Vagina (tissue), 2 donors: Measurements from ENCODE around the gene CNGA4. TPM values are rescaled to one million over a fixed set of nuclear protein-coding genes. Genes with fewer than 3 reads are reported as not detected.

Experiments used
- DNase-seq, 2 donors: peaks; one replicate each; pipeline ENCODE4 v3.0.0-alpha.2; 2017; ENCODE audit errors: extremely low spot score in 2 of 2
- H3K27ac ChIP-seq: fragments of 200-600 bp; sonication (generic); one replicate; pipeline ENCODE4 v1.5.1; 2019
- H3K27me3 ChIP-seq: fragments of 200-600 bp; sonication (generic); one replicate; pipeline ENCODE4 v1.5.1; 2019
- H3K36me3 ChIP-seq, 2 donors: fragments of 200-600 bp; sonication (generic); one replicate each; pipeline ENCODE4 v1.5.1; 2017 to 2019
- H3K4me1 ChIP-seq: fragments of 200-600 bp; sonication (generic); one replicate; pipeline ENCODE4 v1.5.1; 2019
- H3K4me3 ChIP-seq, 2 donors: fragments of 200-600 bp; sonication (generic); 1 replicate in 1 of 2; 2 replicates in 1 of 2; pipeline ENCODE4 v1.5.1; 2016 to 2019
- H3K9me3 ChIP-seq: fragments of 200-600 bp; sonication (generic); one replicate; pipeline ENCODE4 v1.5.1; 2019
- POLR2A ChIP-seq, 2 donors: fragments of 450-650 bp; IDR thresholded peaks; one replicate each; pipeline ENCODE4 v1.6.1; 2017; ENCODE audit warnings: antibody characterized with exemption in 2 of 2, mild to moderate bottlenecking in 2 of 2, moderate library complexity in 2 of 2
- POLR2AphosphoS5 ChIP-seq, 2 donors: sonication (generic); formaldehyde crosslinking; IDR thresholded peaks; one replicate each; pipeline ENCODE4 v1.9.0; 2017; ENCODE audit warnings: antibody characterized with exemption in 2 of 2, mild to moderate bottlenecking in 2 of 2, low read depth in 1 of 2; ENCODE audit not compliant: insufficient read depth in 1 of 2
- intact Hi-C: fragments of 100-400 bp; cut with DNase I; formaldehyde crosslinking; loops from one replicate; pipeline ENCODE4 v1.15.1; 2023
- total RNA-seq: library from RNA; depleted of rRNA; stranded (reverse); fragments of >200 nt; gene quantifications from one replicate; pipeline ENCODE4 v1.2.3, GENCODE V29; 2016
- TF ChIP-seq, protein P1 (sequence below), 3 experiments: fragments of 450-650 bp in 2 of 3; fragments of 200-600 bp in 1 of 3; sonication (generic) in 1 of 3; IDR thresholded peaks; one replicate each; pipeline ENCODE4 v1.5.1; 2017 to 2019; ENCODE audit warnings: antibody characterized with exemption in 3 of 3, mild to moderate bottlenecking in 2 of 3, moderate library complexity in 2 of 3

CNGA4 gene
- total RNA-seq, 1 donor from 2014 or later = not detected

DNA sequence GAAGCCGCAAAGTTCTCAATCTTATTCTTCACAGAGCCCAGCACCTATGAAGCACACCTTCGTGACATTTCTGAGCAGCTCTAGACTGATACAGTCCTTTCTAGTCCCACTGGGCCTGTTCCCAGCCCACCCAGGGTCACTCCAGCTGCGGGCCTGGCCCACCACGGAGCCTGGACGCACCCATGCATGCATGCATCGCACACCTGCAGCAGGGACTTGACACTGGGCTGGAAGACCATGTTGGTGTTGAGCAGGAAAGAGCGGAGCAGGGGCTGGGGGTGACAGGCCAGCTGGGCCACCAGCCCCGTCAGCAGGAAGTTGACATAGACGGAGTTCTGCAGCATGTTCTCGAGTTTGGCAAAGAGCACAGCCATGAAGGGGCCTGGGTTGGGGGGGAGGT lies 24.4 kb upstream of the CNGA4 start:
- TF ChIP-seq, protein P1, sequence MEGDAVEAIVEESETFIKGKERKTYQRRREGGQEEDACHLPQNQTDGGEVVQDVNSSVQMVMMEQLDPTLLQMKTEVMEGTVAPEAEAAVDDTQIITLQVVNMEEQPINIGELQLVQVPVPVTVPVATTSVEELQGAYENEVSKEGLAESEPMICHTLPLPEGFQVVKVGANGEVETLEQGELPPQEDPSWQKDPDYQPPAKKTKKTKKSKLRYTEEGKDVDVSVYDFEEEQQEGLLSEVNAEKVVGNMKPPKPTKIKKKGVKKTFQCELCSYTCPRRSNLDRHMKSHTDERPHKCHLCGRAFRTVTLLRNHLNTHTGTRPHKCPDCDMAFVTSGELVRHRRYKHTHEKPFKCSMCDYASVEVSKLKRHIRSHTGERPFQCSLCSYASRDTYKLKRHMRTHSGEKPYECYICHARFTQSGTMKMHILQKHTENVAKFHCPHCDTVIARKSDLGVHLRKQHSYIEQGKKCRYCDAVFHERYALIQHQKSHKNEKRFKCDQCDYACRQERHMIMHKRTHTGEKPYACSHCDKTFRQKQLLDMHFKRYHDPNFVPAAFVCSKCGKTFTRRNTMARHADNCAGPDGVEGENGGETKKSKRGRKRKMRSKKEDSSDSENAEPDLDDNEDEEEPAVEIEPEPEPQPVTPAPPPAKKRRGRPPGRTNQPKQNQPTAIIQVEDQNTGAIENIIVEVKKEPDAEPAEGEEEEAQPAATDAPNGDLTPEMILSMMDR (IDR thresholded peaks at IDR 0.05) = no peak
- TF ChIP-seq POLR2A (IDR thresholded peaks at IDR 0.05) (no peak), POLR2AphosphoS5 (IDR thresholded peaks at IDR 0.05; ENCODE audit: insufficient read depth in 1 of 2, low read depth in 1 of 2) (no peak)
- H3K27me3 ChIP-seq = no peaks in the 10 kb centered on the region
- H3K4me1 ChIP-seq = peaks cover 5% of the 10 kb centered on the region
- no peak for DNase-seq
- H3K27ac ChIP-seq = no peak overlapping the region
- H3K36me3 ChIP-seq = peaks cover 0 to 65% of the 10 kb centered on the region in 2 donors
- no peaks in the 10 kb centered on the region for H3K9me3 ChIP-seq
- intact Hi-C loops = no loop called here
- H3K4me3 ChIP-seq = no peak overlapping the region

DNA sequence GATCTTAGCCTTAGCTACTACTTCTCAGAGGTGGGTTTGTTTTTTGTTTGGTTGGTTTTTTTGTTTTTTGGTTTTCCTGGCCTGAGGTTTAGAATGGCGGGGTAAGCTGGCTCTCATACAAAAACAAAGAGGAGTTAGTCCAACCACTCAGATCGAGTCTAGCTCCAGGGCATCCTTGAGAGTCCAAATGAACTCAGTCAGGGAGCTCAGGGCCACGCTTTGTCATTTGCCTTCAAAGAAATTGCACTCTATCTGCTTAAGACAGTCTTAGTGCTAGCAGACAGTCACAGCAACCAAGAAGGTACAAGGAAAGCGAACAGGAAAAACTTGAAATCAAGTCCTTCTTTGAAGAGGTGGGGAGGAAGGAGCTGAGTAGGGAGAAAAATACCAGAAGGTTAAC lies 22.4 kb upstream of the CNGA4 start:
- no peak for DNase-seq
- H3K36me3 ChIP-seq = peaks cover 0 to 55% of the 10 kb centered on the region in 2 donors
- intact Hi-C loops = no loop called here

DNA sequence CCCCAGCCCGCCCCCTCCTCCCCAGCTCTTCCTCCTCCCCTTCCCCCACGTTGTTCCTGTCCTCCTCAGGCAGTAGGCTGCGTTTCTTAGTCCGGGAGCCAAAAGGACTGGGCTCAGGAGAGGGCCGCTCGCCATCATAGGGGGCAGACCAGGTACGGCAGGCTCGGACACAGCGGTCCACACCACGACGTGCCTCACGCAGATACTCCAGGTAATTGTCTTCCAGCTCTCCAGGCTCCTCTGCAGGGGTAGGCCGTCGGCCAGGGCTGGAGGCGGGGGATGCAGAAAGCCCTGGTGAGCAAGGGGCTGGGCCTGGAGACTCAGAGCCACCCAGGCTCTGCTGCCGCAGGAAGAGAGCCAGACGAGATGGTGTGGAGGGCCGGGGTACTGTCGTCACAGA lies 21.2 kb upstream of the CNGA4 start:
- Histone ChIP-seq H3K36me3 (peaks cover 0 to 64% of the 10 kb centered on the region in 2 donors), H3K27ac (no peak overlapping the region), H3K4me1 (peaks cover 10% of the 10 kb centered on the region), H3K27me3 (no peaks in the 10 kb centered on the region), H3K4me3 (no peak overlapping the region), H3K9me3 (no peaks in the 10 kb centered on the region)
- intact Hi-C loops = no loop called here
- TF ChIP-seq POLR2AphosphoS5 (IDR thresholded peaks at IDR 0.05; ENCODE audit: insufficient read depth in 1 of 2, low read depth in 1 of 2) (no peak), POLR2A (IDR thresholded peaks at IDR 0.05) (no peak)
- TF ChIP-seq, protein P1 (IDR thresholded peaks at IDR 0.05) = no peak
- DNase-seq = no peak

More for the DNA sequence above, 22.4 kb upstream of the CNGA4 start:
- no peak for TF ChIP-seq POLR2AphosphoS5 (IDR thresholded peaks at IDR 0.05; ENCODE audit: insufficient read depth in 1 of 2, low read depth in 1 of 2)
- TF ChIP-seq, protein P1 (IDR thresholded peaks at IDR 0.05) = no peak
- no peak for TF ChIP-seq POLR2A (IDR thresholded peaks at IDR 0.05)
- no peaks in the 10 kb centered on the region for H3K9me3 ChIP-seq
- no peak overlapping the region for H3K4me3 ChIP-seq
- no peaks in the 10 kb centered on the region for H3K27me3 ChIP-seq
- no peak overlapping the region for H3K27ac ChIP-seq
- H3K4me1 ChIP-seq = peaks cover 10% of the 10 kb centered on the region

DNA sequence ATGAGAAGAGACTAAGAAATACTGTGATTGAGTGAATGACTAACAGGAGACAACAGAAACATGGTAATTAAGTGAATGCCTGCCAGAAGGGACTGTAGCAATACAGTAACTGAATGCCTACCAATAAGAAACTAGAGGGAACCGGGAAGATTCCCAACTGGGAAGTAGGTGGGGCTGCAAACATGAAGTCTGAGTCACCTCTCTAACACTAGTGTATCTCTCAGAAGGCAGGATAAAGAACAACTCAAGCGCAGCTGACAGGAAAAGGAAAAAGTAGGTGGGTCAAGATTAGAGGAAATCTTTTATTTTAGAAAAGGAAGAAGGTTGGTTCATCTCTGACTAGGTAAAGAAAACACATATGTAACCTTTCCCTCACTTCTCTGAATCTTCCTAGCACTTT lies 19.5 kb upstream of the CNGA4 start:
- DNase-seq = no peak
- H3K4me3 ChIP-seq = no peak overlapping the region
- peak overlapping the region; percentile 45 for H3K27ac ChIP-seq
- TF ChIP-seq, protein P1 (IDR thresholded peaks at IDR 0.05) = no peak
- TF ChIP-seq POLR2AphosphoS5 (IDR thresholded peaks at IDR 0.05; ENCODE audit: insufficient read depth in 1 of 2, low read depth in 1 of 2) = peak in 1 of 2 donors; percentile 94
- H3K4me1 ChIP-seq = peaks cover 10% of the 10 kb centered on the region
- peaks cover 0 to 72% of the 10 kb centered on the region in 2 donors for H3K36me3 ChIP-seq
- no peaks in the 10 kb centered on the region for H3K27me3 ChIP-seq
- intact Hi-C loops = no loop called here
- H3K9me3 ChIP-seq = no peaks in the 10 kb centered on the region

DNA sequence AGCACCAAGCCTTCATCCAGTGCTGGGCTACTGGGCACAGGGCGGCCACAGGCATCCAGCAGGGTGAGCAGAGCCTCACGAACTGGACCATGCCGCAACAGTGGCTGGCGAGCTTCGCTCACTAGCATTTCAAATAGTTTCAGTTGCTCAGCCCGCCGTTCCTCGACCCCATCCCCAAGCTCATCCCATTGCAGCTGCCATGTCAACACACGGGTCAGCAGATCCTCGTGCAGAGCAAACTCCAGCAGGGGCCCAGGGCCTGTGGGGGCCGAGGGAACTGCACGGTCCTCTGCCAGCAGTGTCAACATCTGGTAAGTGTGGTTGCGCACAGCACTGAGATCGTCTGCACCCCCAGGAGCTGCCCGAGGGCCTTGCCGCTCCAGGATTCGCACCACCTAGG lies 15.0 kb upstream of the CNGA4 start:
- Histone ChIP-seq H3K27ac (no peak overlapping the region), H3K27me3 (no peaks in the 10 kb centered on the region), H3K9me3 (no peaks in the 10 kb centered on the region), H3K4me3 (no peak overlapping the region), H3K4me1 (peaks cover 10% of the 10 kb centered on the region), H3K36me3 (peaks cover 0 to 43% of the 10 kb centered on the region in 2 donors)
- TF ChIP-seq, protein P1 (IDR thresholded peaks at IDR 0.05) = no peak
- no peak for TF ChIP-seq POLR2A (IDR thresholded peaks at IDR 0.05)
- TF ChIP-seq POLR2AphosphoS5 (IDR thresholded peaks at IDR 0.05; ENCODE audit: insufficient read depth in 1 of 2, low read depth in 1 of 2) = no peak
- intact Hi-C loops = no loop called here
- DNase-seq = no peak
